Neural crest cell (in vitro differentiated cells): ENCODE measurements around the gene LLGL2. TPM values are rescaled to one million over a fixed set of nuclear protein-coding genes. Genes with fewer than 3 reads are reported as not detected.

Source experiments
- DNase-seq: peaks from one replicate; pipeline ENCODE4 v3.0.0; 2021; ENCODE audit warnings: low read depth, mixed read lengths, low spot score
- H3K27ac Mint-ChIP-seq: one replicate; pipeline ENCODE4 v1.8.0; 2021; ENCODE audit warnings: mild to moderate bottlenecking, mixed read lengths; ENCODE audit not compliant: unreplicated experiment
- H3K27me3 Mint-ChIP-seq: 2 replicates; pipeline ENCODE4 v1.8.0; 2021; ENCODE audit warnings: low read depth, mild to moderate bottlenecking, mixed read lengths
- H3K36me3 Mint-ChIP-seq: 2 replicates; pipeline ENCODE4 v1.8.0; 2021; ENCODE audit warnings: low read depth, mild to moderate bottlenecking, mixed read lengths
- H3K4me1 Mint-ChIP-seq: 2 replicates; pipeline ENCODE4 v1.8.0; 2021; ENCODE audit warnings: mixed read lengths
- H3K4me3 Mint-ChIP-seq: one replicate; pipeline ENCODE4 v1.8.0; 2021; ENCODE audit warnings: mild to moderate bottlenecking, mixed read lengths
- H3K9me3 Mint-ChIP-seq: 2 replicates; pipeline ENCODE4 v1.8.0; 2021; ENCODE audit warnings: mixed read lengths
- CTCF ChIP-seq: fragments of 200-600 bp; sonication (generic); conservative IDR thresholded peaks from 2 replicates; pipeline ENCODE4 v1.5.0; 2021; ENCODE audit warnings: antibody characterized with exemption, mild to moderate bottlenecking
- total RNA-seq: library from RNA; stranded (reverse); gene quantifications from 2 replicates; pipeline ENCODE4 v1.2.1, GENCODE V29; 2021

Gene LLGL2
- total RNA-seq, 1 donor from 2014 or later, result 3.4 TPM

DNA sequence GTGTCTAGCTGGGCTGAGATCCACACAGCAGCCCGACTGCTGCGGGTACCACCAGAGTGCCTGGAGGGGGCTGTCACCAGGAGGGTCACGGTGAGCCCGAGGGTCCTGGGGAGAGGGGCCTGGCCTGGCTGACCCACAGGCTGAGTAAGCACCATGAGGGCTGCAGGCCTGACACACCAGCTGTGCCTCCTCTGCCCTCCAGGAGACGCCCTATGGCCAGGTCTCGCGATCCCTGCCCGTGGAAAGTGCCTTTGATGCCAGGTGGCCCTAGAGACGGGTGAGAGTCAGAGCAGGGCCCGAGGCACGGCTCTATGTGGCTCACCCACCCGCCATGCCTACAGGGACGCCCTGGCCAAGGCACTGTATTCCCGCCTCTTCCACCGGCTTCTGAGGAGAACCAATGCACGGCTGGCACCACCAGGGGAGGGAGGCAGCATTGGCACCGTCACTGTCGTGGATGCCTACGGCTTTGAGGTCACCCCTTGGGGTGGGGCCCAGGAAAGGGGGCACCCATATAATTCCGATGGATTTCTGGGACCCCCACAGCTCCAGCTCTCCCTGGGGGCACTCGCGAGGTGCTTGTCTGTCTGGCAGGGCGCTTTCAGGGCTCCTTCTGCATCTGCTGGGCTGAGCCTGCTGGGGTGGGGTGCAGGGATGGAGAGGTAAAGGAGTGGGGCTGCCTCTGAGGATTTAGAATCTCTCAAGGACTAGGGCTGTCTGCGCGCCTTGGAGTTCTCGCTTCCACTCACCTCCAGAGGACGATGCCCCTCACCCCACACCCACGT, 69.2 kb downstream of the LLGL2 start:
- DNase-seq, result no peak
- no peak for TF ChIP-seq CTCF
- H3K27ac Mint-ChIP-seq, result no peak overlapping the region
- H3K27me3 Mint-ChIP-seq, result no peaks in the 10 kb centered on the region
- H3K36me3 Mint-ChIP-seq, result no peaks in the 10 kb centered on the region
- no peaks in the 10 kb centered on the region for H3K9me3 Mint-ChIP-seq
- H3K4me3 Mint-ChIP-seq, result no peak overlapping the region
- no peaks in the 10 kb centered on the region for H3K4me1 Mint-ChIP-seq

GRCh38 chr17:75595284-75595919, 69.9 kb downstream of the LLGL2 start:
- Mint-ChIP-seq H3K36me3 (no peaks in the 10 kb centered on the region), H3K4me1 (no peaks in the 10 kb centered on the region), H3K9me3 (no peaks in the 10 kb centered on the region), H3K27me3 (no peaks in the 10 kb centered on the region), H3K27ac (no peak overlapping the region), H3K4me3 (no peak overlapping the region)
- DNase-seq, result no peak
- no peak for TF ChIP-seq CTCF

DNA sequence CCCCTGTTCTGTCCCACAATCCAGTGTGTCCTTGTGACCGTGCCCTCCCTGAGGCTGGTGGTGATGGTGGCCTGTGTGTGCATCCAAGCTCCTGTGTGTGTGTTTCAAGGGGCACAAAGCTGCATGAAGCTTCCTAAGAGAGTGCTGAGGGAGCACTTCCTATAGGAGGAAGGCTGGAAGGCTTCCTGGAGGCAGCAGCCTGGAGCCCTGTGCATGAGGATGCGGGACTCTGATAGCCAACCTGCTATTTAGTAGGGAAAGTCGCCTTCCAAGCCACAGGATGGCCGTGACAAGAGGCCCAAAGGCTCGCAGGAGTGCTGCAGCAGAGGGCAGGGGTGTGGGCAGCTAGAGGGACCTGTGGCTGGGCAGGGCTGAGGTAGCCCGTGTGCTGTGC, 70.4 kb downstream of the LLGL2 start:
- Mint-ChIP-seq H3K4me3 (no peak overlapping the region), H3K27me3 (no peaks in the 10 kb centered on the region), H3K36me3 (no peaks in the 10 kb centered on the region), H3K27ac (no peak overlapping the region), H3K9me3 (no peaks in the 10 kb centered on the region), H3K4me1 (no peaks in the 10 kb centered on the region)
- TF ChIP-seq CTCF, result no peak
- no peak for DNase-seq

DNA sequence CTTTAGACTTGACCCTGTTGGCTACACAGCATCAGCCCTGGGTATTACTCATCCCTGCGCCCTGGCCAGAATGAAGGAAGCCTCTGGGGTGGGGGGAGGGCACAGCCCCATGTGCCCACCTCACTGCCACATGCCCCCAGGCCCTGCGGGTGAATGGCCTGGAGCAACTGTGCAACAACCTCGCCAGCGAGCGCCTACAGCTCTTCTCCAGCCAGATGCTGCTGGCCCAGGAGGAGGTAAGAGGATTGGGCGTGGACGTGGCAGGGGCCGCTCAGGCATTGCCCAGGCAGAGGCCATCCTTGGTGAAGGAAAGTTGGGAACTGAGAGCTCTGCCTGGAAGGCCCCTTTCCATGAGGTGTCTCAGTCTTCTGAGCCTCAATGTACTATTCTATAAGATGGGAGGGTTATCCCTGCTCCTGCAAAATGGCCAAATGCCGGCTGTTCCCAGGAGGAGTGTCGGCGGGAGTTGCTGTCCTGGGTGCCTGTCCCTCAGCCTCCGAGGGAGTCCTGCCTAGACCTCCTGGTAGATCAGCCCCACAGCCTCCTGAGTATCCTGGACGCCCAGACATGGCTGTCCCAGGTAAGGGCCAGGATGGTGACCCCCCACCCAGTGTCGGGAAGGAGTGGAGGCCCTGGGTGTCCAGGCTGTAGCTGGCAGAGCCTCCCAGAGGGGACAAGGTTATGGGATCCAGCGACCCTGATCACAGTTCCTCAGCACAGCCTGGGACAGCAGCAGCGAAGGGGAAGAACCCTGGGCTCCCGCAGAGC, 71.0 kb downstream of the LLGL2 start:
- Mint-ChIP-seq H3K27ac (no peak overlapping the region), H3K4me1 (no peaks in the 10 kb centered on the region), H3K9me3 (no peaks in the 10 kb centered on the region), H3K27me3 (no peaks in the 10 kb centered on the region), H3K4me3 (no peak overlapping the region), H3K36me3 (no peaks in the 10 kb centered on the region)
- no peak for TF ChIP-seq CTCF
- DNase-seq, result no peak

DNA sequence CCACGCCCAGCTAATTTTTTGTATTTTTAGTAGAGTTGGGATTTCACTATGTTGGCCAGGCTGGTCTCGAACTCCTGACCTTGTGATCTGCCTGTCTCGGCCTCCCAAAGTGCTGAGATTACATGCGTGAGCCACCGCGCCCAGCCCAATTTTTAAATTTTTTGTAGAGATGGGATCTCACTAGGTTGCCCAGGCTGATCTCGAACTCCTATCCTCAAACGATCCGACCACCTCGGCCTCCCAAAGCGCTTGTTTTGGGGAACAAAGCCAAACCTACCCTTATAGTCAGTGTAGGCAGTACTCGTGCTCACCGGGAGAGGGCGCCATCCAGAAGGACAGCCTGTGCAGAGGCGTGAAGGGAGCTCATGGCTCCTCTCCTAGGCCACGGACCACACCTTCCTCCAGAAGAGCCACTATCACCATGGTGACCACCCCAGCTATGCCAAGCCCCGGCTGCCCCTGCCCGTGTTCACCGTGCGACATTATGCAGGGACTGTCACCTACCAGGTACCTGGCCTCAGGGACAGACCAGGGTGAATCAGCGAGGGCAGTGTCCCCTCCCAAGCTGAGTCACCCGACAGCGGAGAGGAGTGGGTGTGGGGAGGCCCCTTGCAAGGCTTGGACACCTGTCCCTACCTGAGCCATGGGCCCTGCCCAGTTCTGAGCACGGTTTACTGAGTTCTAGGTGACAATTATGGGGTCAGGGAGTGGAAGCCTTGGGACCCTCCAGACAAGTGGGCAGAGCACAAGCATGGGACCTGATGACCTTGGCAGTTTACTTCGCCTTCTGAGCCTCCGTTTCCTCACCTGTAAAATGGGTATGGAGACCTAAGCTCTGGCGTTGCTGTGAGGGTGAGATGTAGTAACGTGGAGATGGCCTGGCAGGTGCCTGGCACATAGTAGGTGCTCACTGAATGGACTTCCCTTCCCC, 75.8 kb downstream of the LLGL2 start:
- Mint-ChIP-seq H3K27ac (no peak overlapping the region), H3K9me3 (no peaks in the 10 kb centered on the region), H3K27me3 (no peaks in the 10 kb centered on the region), H3K4me1 (no peaks in the 10 kb centered on the region), H3K4me3 (no peak overlapping the region), H3K36me3 (no peaks in the 10 kb centered on the region)
- DNase-seq, result peak; percentile 70
- TF ChIP-seq CTCF, result peak; percentile 77
